GM21576 (cell line): ENCODE data around the gene ARHGAP28.
"Not testable (repeated sequence)": the region's sequence is repeated elsewhere in the genome, so short reads cannot be mapped to it uniquely, and the experiment has no call there.

Experiments
- ATAC-seq: cut with Tn5 transposase; IDR thresholded peaks from one replicate; pipeline ENCODE4 v1.9.1; 2021; ENCODE audit warnings: mild to moderate bottlenecking, moderate library complexity; ENCODE audit not compliant: unreplicated experiment

ARHGAP28 gene

DNA sequence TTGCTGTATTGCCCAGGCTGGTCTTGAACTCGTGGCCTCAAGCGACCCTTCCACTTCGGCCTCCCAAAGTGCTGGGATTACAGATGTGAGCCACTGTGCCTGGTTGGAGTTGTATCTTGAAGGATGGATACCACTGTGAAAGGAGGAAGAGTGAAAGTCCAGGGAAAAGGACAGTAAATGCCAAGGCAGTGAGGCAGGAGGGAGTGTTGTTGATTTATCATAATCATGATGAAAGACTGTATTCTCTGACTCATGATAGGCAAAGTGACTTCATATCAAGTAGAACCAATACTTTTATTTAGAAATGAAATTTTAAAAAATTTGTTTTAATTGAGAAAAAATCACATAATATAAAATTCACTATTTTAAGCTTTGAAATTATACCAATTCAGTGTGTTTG, 162.3 kb downstream of the ARHGAP28 start:
- no peak for ATAC-seq

DNA sequence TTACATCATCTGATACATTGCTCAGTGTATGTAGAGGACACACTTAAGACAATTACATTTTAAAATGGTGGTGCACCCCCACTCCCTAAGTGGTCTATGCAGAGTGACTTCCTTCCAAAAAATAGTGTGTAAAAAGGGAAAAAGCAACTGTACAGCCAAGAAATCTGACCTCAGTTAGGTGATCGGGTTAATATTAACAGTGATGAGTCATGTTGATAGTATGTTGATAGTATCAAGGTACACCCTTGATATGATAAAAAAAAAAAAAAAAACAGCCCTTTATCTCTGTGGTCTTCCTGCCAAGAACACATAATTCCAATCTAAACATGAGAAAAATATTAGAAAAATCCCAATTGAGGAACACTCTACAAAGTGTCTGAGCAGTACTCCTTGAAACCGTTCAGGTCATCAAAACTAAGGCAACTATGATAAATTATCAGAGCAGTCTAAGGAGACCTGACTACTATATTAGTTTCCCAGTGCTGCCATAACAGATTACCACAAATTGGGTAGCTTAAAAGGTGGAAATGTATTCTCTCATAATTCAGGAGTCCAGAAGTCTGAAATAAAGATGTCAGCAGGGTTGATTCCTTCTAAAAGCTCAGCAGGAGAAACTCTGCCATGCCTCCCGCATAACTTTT, 171.9 kb downstream of the ARHGAP28 start:
- no peak for ATAC-seq

DNA sequence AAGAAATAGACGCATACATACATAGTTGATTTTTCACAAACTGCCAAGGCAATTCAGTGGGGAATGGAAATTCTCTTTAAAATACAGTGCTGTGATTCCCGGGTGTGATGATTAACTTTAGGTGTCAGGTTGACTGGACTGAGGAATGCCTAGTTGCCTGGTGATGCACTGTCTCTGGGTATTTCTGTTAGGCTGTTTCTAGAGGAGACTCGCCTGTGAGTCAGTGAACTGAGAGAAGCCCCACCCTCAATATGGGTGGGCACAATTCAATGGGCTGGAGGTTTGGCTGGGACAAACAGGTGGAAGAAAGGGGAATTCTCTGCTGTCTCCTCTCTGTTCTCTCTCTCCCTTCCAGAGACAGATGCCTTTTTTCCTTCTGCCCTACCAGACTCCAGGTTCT, 187.6 kb downstream of the ARHGAP28 start:
- no peak for ATAC-seq

DNA sequence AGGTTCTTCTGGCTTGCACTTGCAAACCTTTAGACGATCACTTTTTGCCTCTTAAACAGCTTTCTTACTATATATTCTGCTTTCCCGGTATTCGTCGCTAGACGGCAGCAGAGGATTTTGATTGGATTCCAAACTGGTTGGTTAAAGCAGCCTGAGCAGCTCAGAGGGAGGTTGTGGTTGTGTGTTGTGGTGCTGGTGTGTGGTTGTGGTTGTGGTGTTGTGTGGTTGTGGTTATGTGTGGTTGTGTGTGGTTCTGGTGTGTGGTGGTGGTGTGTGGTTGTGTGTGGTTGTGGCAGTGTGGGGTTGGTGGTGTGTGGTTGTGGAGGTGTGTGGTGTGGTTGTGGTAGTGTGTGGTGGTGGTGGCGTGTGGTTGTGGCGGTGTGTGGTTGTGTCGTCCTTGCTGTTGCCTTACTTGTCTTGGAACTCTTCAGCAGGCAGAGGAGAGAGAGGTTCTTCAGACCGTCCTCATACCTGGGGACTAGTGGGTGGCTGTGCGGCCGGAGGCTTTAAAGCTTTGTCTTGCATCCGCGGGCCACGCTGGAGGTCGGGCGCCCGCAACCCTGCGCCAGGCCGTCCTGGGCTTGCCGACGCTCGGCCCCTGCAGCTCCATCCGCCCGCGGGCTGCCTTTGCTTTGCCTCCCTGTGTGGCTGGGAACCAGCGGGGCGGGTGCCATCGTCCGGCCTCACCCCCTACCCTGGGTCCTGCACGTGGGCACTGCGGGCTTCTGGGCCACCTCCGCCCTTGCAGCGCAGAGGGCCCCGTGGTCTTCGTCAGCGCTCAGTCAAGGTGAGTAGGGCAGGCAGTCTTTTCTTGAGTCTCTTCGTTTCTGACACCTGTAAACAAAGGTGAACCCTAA, 190.8 kb downstream of the ARHGAP28 start:
- no peak for ATAC-seq

DNA sequence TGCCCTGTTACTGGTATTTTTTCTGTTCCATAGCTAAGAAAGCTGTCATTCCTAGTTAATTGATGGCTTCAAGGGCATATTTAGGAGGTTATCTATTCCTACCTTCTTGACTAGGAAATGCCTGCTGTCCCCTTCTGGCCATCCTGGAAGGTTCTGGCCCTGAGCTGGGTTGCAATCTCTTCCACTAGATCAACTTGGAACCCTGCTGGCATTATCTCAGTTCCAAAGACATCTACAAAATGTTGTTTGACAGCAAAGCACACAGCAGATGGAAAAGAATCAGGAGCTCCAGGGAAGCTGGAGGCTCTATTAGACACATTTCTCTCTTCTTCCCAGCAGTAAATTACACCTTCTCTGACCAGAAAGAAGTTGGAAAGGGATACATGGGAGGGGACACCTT, 192.1 kb downstream of the ARHGAP28 start:
- ATAC-seq = no peak

DNA sequence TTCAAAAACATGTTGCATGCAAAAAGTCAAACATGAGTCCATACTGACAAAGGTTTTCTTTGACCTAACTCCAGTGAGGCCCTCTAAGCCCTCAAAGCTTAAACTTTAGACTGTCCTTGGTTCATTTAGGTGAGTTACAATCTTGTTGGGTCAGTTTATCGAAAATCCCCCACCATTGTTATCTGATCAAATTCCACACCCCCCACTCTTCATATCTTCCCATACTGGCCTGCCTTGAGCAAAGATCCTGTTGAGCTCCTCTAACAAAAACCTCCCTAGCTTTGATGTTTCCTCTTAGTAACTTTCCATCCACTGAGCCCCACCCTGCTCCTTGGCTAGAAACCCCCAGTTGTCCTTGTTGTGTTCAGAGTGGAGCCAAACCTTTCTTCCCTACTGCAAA, 193.7 kb downstream of the ARHGAP28 start:
- ATAC-seq = no peak

DNA sequence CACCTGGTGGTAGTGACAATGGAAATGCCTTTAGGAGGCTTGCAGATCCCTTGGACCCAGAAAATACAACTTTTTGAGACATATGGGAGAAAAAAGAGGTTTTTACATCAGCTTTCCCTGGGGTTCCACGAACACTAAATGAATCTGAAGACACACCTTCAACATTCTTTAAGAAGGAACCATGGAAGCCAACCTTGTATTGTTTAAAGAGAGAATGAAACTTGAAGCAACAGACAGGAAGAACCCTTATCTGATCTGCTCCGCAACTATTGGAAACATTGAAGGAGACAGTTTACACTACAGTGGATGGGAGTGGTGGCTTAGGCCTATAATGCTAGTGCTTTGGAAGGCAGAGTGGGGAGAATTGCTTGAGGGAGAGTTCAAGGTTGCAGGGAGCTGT, 197.6 kb downstream of the ARHGAP28 start:
- no peak for ATAC-seq

DNA sequence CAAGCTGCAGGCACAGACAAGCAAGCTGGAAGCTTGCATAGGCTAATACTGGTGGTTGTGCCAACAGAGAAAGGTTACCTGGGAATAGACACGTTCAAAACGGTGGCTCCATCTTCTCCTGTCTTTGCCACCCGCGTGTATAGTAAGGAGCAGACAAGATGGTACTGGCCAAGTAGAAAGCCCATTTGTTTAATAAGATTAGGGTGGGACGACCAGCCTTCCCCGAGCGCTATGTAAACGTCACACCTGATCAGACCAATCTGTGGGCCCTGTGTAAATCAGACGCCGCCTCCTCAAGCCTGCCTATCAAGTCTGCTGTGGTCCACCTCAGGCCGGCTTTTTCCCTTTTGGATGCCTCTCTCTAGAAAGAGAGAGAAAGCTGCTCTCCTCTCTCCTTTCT, 198.8 kb downstream of the ARHGAP28 start:
- no peak for ATAC-seq

DNA sequence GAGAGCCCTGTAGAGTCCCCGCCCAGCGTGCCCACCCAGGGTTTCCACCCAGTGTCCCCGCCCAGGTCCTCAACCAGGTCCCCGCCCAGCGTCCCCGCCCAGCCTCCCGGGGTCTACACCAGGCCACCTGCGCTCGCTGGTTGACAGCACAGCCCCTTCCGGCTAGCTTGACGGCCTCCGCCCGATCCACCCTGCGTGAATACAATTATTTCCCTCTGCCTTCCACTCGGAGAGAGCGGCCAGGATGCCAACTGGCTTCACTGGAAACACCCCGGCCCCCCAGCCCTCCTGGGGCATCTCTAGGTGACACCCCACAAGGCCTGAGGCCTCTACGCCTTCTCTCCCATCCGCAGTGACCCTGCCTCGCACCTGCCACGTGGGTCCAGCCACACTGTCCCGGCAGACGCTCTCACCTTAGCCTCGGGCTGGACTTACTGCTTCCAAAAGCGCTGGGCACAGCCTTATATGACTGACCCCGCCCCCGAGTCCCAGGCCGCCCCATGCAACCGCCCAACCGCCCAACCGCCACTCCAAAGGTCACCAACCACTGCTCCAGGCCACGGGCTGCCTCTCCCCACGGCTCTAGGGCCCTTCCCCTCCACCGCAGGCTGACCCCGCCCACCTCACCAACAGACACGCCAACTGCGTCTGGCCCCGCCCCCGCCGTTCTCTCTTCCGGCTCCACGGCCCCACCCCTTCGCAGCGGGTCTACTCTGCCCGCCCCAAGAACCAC, 200.0 kb downstream of the ARHGAP28 start:
- no peak for ATAC-seq

DNA sequence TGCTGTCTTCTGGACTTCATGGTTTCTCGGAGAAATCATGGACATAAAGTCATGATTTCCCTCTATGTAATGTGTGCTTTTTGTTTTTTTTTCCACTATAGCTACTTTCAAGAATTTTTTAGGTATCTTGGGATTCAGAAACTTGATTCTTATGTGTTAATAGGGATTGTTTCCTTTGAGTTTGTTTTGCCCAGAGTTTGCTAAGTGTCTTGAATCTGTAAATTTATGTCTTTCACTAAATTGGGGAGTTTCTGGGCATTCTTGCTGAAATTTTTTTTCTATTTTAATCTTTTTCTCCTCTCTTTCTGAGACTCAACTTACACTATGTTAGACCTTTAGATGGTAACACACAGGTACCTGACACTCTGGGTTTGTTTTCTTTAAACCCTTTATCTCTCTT, 205.3 kb downstream of the ARHGAP28 start:
- no peak for ATAC-seq

DNA sequence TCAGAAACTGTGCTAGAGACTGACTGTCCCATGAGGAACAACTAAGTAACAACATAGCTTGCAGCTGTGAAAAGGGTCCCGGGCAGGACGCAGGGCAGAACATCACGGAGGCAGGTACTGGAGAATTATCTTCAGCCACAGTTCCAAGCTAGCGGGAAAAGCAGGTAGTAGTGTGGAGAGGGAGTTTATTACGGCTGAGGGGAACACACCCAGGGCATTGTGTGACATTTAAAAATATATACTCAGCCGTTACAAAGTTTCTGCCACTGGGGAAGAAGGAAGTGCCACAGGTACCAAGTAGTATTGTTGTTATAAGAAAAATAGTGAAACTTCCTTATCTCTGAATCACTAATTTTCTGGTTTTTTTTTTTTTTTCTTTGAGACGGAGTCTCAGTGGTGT, 208.5 kb downstream of the ARHGAP28 start:
- no peak for ATAC-seq

DNA sequence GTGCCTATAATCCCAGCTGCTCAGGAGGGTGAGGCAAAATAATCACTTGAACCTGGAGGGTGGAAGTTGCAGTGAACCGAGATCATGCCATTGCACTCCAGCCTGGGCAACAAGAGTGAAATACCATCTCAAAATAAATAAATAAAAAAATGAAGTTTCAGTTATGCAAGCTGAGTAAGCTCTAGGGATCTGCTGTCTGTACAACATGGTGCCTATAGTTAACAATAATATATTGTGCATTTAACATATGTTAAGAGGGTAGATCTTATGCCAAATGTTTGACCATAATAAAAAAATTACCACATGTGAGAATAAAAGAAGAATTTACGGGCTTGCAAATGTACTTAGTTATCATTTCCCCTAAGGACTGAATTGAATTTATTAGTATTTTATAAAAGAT, 208.9 kb downstream of the ARHGAP28 start:
- not testable (repeated sequence) for ATAC-seq

DNA sequence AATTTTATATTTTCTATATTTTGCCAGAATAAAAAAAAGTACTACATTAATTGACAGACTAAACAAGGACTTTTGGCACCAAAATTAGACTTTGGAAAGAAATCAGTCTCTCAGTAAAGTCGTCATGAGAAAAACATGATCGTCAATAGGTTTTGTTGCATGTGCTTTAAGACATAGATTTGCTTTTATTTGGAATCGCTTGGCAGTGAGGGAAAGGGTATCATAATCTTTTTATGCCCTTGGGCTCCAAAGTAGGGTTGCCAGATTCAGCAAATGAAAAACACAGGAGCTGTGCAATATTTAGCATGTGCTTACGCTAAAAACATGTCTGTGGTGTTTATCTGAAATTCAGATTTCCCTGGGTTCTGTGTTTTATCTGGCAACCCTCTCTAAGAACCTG, 210.5 kb downstream of the ARHGAP28 start:
- ATAC-seq = no peak

DNA sequence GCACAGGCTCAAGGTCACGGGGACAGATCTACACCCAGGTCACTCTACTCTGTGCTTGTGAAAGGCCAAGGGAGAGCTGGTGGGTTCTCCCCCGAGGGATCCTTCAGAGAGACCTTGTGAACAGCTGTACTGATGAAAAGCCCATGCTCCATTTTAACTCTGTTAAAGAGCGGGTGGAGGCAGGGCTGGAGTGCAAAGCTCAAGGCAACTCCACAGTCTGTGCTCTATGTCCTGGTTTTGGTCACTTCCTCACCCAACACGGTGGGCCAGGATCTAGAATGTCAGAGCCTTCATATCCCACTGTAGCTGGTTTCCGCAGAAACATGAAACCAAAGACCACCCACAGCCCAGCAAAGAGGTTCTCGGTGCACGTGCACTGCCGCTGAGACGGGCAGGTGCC, 210.9 kb downstream of the ARHGAP28 start:
- ATAC-seq = no peak

DNA sequence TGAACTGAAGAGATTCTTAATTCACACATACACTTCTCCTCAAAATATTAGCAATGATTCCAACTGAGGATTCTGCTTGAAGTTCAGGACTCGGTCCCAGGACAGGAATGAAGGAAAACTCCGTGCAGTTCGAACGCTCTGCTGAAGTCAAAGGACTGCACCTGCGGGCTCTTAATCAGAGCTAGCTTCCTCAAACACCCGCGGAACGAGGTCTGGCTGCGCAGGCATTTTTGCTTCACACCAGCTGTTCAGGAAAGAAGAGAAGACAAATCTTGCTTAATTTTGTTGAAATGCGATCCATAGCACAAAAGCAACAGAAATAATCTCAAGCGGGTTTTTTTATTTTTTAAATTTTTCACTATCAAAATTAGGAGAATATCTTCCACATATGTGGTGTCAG, 212.5 kb downstream of the ARHGAP28 start:
- no peak for ATAC-seq

DNA sequence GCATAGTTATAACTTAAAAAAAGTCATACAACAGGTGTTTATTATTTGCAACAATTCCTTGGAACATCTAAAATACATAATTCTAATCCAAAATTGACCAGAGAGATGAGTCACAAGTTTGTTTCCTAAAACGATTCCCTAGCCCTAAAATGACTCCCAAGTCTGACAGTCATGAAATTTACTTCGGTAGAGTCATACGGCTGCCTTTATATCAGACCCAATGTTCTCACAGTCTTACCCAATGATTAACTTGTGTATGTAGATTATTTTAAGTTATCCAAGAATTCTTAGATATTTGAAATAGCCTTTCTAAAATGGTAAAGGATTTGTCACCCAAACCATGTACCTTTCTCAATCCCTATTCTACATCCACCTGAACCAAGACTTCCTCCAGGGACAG, 213.2 kb downstream of the ARHGAP28 start:
- ATAC-seq = no peak

DNA sequence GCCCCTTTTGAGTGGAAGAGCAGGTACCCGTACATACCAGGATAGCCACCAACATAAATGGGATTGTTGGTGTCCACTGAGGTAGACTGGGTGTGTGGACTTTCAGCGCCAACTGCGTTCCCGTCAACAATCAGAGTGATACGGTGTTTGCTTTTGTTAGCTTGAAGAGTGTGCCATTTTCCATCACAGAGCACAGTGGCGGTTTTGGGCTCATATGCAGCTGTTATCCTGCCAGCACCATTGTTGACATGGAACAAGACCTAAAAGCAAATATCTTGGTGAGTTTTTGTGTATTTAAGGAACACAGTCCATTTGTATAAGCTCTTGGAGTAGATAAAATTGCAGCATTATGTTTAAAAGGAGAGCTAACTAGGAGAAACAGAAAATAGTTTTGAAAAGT, 213.6 kb downstream of the ARHGAP28 start:
- ATAC-seq = no peak

DNA sequence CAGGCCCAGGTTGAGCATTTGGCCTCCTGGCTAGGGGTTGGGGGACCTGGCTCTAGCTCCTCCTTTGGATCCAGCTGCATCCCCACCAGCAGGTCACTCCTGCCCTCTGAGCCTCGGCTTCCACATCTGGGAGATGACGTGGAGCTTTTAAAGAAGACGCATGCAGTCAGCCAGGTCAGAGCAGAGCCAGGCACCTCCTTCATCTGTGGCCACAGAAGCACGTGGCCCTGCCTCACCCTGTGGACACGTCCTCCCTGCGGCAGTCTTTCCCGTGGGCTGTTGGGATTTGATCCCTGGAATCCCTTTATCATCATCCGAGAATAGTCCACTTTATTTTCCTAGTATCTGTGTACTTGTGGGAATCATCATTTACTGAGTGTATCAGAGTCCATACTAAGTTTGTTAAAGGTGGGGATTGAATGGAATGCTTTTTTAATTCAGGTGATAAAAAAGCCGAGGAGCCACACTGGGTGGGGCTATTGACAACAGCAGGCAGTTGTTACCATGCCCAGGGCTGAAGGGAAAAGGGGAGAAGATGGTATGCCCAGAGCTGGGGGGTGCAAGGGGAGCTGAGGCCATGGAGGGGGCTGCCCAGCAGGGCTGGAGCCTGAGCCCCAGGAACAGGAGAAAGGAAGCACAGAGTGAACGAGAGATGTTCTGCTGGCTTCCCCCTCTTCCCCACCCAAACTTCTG, 218.0 kb downstream of the ARHGAP28 start:
- no peak for ATAC-seq

DNA sequence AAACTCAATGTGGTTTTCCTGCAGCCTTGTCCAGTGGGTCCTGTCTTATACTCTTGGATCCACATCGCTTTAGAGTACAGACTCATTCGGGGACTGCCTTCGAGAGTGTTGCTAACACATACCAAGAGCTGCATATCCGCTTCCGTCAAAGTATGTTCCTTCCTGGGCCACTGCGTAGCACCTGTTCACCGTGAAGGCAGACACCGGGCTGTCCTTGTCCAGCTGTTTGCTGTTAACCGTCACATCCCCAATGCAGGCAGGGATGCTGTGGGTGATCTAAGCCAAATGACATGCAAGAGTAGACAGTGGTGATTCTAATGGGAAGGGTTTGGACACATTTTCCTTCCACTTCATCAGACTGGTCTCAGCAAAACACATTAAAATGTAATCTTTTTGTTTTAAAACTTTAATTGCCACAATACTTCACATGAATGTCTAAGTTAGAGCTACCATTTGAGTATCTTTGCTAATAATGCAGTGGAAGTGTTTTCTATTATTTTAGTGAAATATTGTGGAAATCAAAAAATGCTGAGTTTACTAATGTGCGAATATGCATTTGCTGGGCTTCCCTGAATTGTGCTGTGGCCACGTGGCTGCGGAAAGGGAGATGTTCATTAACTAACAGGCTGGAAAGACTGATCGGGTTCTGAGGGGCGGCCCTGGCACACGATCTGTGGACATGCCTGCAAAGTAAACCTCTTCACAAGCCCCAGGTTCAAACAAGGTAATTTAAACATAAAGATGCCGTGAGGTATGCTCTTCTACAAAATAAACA, 219.0 kb downstream of the ARHGAP28 start:
- ATAC-seq = no peak

DNA sequence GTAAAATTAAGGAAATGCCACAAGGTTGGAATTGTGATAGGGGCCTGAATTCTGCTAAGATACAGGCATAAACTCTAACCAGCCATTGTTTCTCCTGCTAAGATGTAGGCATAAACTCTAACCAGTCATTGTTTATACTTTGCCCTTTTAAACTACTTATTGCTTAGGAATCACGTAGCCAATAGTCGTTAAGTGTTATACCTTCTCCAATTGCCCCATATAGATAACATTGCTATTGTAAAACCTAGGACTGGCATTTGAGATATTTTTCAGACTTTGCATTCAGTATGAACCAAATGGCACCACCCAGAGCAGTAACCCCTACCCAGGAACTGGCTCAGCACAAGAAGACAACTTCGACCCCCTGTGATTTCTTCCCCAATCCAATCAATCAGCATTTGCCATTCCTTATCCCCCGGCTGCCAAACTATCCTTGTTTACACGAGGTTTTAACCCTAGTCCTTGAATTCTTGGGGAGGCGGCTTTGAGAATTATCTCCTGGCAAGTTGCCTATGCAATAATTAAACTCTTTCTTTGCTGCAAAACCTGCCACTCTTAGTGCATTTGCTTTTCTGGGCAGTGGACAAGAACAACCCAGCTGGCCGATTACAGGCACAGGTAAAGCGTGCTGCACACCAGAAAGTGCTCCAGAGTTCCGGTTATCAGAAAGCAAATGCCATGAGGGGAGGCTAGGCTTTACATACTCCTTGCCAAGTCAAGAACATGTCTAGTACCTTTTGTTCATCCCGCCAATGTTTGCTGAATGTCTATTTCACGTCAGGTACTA, 220.5 kb downstream of the ARHGAP28 start:
- no peak for ATAC-seq
